SU-DHL-6 (cell line): ENCODE measurements around the gene SPESP1.

Source experiments
- EZH2phosphoT487 ChIP-seq: fragments of 200-600 bp; sonication (generic), shearing (Covaris generic); conservative IDR thresholded peaks from 2 replicates; pipeline ENCODE4 v1.6.1; 2018; ENCODE audit warnings: mild to moderate bottlenecking, antibody characterized with exemption, low read length, moderate library complexity, mixed read lengths
- TF ChIP-seq, protein P1 (sequence below): fragments of 200-600 bp; sonication (generic); IDR thresholded peaks from one replicate; pipeline ENCODE4 v1.5.1; 2017; ENCODE audit warnings: antibody characterized with exemption, mild to moderate bottlenecking, low read length, moderate library complexity; ENCODE audit not compliant: insufficient read depth, poor library complexity, severe bottlenecking

- TF ChIP-seq, protein P1, sequence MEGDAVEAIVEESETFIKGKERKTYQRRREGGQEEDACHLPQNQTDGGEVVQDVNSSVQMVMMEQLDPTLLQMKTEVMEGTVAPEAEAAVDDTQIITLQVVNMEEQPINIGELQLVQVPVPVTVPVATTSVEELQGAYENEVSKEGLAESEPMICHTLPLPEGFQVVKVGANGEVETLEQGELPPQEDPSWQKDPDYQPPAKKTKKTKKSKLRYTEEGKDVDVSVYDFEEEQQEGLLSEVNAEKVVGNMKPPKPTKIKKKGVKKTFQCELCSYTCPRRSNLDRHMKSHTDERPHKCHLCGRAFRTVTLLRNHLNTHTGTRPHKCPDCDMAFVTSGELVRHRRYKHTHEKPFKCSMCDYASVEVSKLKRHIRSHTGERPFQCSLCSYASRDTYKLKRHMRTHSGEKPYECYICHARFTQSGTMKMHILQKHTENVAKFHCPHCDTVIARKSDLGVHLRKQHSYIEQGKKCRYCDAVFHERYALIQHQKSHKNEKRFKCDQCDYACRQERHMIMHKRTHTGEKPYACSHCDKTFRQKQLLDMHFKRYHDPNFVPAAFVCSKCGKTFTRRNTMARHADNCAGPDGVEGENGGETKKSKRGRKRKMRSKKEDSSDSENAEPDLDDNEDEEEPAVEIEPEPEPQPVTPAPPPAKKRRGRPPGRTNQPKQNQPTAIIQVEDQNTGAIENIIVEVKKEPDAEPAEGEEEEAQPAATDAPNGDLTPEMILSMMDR, result no peak
- TF ChIP-seq EZH2phosphoT487, result no peak
Observed at GRCh38 chr15:68967948-68968347, 37.6 kb downstream of the SPESP1 start.
